NCI-H526 (cell line): ENCODE measurements around the gene KCNB1.
A peak's percentile ranks its signal among the peaks of the same experiment; 100 is the strongest.

Experiments used
- DNase-seq, 2 experiments: peaks; one replicate each; lab custom pipeline; 2025; lab: John Stamatoyannopoulos, UW

The KCNB1 gene

DNA sequence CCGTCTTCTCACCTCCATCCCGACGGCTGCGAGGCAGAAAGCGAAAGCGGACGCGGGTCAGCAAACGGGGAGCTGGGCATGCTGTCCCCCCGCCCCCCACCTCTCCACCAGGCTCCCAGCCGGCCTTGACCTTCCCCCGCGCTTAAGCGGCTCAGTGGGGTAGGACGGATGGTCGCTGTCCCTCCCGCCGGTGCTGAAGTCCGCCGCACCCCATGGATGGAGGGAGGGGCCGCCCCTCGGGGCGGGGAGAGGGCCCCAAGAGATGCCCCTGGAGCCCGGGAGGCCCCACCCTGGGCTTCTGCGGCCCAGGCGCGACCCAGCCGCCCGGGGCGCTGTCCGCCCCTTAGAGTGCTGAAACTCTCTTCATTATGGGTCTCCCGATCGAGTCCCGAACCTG lies at the start of gene KCNB1:
KCNB1 (minus strand) TSS at position 48 of the 397 bp plus-strand sequence. CDS start 188 bp downstream, outside the sequence.
- no peak for DNase-seq

DNA sequence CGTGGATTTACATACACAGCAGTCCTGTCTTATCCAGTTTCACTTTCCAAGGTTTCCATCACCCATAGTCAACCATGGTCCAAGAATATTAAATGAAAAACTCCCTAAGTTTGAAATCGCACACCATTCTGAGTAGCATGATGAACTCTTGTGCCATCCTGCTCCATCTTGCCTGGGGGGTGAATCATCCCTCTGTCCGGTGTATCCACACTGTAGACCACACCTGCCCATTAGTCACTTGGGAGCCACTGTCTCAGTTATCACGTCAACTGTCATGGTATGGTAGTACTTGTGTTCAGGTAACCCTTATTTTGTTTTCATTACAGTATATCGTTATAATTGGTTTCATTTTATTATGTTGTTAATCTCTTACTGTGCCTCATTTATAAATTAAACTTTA lies 47.0 kb upstream of the KCNB1 start:
- DNase-seq, result no peak

DNA sequence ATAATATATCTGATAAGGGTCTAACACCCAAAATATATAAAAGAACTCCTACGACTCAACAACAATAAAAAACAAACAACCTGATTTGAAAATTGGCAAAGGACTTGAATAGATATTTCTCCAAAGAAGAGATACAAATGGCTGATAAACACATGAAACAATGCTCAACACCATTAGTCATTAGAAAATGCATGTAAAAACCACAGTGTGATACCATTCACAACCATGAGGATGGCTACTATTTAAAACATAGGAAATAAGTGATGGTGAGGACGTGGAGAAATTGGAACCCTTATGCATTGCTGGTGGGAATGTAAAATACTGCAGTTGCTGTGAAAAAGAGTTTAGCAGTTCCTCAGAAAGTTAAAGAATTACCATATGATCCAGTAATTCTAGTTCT lies 44.1 kb upstream of the KCNB1 start:
- DNase-seq, result no peak

DNA sequence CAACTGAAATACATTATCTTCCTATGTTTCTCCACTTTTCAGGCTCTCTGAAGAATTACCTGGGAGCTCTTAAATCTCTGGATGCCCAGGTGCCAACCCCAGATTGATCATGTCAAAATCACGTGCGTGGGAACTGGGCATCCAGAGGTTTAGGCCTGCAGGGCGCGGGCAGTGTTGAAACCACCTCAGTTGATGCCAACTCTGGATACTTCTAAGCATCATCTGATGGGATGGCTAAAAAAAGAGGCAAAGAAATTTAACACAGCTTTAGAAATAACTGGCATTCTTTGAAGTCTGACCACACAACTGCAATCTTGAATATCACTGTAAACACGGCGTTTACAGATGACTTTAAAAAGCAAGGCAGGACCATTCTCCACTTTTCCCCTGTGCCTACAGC lies 43.6 kb upstream of the KCNB1 start:
- no peak for DNase-seq

DNA sequence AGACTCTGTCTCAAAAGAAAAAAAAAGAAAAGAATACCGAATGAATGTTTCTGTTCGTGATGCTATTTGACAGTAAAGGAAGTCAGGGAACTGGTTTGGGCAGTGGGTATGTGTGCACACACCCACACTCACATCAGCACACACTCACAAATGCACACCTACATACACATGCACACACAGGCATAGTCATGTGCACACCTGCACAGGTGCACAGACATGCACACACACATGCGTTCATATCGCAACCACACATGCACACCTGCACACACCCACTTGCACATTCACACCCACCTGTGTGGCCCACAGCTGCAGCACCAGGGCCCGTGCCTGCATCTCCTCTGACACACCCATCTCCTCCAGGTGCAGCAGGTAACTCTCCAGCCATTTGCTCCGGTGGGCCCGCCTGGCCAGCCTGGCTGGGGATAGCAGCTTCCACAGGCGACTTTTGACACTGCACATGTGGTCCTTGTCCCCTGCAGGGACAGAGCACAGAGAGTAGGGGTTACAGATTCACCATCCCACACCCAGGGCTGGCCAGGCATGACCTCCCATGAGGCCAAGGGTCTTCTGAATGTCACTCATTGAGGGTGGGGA lies 41.4 kb upstream of the KCNB1 start:
- DNase-seq, result no peak

DNA sequence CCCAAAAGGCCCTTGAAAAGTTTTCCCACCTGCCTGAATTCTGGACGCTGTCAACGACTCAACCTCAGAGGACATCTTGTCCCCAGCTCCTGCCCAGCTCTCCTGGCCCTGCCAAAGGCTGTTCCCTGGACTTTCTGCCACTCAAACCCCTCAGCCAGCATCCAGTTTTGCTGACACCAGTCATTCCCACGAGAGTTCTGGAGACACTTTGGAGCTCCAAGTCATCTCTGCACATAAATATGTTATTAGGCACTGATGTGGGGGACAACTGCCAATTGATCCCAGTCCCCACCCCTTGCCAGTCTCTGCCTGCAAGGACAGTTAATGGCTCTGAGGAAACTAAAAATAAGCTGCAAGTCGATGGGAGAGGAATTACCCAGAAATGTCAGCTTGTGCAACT lies 38.9 kb upstream of the KCNB1 start:
- DNase-seq, result no peak

DNA sequence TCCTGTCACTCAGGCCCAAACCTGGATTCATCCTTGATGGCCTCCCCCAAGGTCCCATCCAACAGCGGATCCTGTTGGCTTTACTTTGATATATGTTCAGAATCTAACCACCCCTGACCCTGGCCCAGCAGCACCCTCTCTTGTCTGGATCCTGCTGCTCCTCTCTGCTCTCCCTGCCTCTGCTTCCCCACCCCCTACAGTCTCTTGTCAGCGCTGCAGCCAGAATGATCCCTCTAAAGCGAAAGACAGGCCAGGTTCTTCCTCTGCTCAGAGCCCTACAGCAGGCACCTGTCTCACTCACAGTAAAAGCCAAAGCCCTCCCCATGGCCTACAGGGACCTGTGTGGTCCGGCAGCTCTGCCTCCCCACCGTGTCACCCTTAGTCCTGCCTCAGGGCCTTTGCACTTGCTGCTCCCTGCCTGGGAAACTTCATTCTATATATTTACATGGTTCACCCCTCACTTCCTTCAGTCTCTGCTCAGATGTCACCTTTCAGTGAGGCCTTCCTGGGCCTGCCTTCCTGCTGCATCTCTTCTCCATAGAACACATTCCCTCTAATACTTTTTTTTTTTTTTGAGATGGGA lies 37.4 kb upstream of the KCNB1 start:
- no peak for DNase-seq

DNA sequence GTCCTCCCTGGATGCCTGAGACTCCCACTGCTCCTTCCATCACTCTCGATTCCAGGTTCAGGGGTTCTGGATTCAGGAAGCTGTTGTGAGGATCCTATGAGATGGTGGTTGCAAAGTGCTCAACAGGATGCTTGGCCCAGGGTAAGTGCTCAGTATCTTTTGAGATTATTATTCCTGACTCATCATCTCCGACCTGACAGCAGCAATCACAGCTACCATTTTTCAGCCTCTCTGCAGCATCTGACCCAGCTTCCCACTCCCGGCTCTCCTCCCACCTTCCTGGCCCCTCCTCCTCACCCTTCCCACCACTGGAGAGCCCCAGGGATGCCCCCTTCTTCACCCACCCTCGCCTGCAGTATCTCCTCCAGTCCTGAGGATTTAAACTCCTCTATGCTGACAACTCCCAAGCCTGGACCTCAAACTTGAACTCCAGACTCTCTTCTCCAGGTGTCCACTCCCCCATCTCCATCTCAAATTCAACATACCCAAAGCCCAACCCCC lies 36.8 kb upstream of the KCNB1 start:
- no peak for DNase-seq

DNA sequence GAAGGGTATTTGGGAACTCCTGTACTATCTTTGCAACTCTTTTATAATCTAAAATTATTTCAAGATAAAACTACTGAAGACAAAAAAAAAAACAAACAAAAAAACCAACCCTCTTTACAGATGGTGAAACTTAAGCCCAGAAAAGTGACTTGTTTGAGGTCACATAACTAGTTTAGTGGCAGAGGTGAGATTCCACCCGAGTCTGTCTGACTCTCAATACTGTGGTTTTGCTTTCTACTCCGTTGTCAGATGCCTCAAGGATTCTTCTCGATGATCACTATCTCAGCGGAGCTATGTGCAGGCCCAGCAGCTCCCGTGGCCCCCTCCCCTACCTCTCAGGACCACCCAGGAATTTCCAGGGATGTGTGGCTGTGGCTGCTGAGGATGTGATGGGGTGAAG lies 36.1 kb upstream of the KCNB1 start:
- DNase-seq, result no peak

DNA sequence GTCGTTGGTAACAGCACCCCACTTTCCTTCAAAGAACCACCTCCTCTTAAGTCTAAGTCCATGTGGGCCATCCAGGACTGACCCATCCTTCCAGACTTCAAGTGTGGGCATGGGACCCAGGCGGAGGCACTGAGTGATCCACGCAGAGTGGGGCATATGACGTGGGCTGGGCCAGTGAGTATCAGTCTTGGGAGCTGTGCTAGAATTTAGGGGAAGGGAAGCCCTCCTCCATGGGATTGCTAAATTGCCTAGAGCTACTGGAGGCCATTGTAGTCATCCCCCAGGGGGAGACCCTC lies 35.3 kb upstream of the KCNB1 start:
- no peak for DNase-seq

DNA sequence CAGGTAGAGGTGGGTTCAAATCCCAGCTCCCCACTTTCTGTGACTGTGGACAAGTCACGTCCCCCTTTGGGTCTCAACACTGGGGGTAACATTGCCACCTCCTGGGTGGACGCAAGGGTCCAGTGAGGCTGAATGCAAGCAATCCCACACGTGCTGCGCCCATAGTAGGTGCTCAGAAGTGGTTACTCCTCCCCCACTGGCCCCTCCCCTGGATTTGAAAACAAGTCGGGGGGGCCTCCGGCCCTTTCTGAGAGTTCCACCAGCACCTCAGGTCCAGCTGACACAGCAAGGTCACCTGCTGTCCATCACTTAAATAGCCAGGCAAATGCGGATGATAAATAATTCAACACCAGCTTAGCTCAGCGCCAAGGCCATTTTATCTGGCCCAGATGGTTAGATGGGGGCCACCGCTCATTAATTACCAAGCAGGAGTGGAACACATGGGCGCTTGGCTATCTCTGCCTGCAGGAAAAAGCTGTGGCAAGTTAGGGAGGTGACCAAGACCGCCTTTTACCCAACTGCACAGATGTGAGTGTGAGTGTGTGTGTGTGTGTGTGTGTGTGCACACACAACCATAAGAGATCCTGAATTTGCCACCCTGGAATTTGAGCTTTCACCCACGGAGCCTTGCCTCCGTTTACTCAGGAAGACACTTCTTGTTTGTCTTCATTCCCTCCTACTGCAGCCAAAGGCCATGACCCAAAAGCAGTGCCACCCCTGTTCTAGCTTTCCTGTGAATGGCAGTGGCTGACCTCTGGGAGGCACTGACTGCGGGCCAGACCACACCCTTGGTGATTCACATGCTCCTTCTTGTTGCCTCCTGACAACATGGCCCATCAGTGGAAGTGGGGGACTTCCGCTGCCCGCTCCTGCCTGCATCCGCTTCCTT lies 34.7 kb upstream of the KCNB1 start:
- no peak for DNase-seq

DNA sequence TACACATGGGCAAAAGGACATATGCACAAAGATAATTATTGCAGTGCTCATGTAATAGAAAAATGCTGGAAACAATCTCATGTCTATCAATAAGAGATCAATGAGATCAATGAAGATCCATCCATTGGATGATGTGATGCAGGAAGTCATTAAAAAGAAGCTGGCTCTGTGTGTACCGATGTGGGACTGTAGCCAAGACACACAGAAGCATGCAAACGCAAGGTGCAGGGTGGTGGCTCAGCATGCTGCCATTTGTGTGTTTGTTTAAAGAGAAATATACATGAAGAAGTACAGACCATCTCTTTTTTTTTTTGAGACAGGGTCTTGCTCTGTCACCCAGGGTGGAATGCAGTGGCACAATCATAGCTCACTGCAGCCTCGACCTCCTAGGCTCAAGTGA lies 33.1 kb upstream of the KCNB1 start:
- DNase-seq, result no peak

DNA sequence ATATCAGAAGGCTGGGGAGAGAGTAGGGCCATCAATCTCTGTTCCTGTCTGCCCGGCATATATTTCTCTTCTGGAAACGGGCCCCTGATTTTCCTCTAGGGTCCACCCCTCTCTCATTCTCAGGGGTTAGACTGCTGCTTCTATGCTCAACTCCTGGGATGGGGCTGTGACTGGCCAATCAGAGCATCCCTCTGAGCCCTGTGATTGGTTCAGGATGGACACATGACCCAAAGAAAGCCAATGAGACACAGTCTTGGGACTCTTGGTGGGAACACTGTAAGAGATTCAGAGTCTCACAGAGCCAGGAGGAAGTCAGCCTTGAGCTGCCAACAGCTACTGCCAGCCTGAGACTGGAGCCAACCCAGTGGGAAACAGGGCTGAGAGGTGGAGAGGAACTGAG lies 31.0 kb upstream of the KCNB1 start:
- DNase-seq, result no peak

DNA sequence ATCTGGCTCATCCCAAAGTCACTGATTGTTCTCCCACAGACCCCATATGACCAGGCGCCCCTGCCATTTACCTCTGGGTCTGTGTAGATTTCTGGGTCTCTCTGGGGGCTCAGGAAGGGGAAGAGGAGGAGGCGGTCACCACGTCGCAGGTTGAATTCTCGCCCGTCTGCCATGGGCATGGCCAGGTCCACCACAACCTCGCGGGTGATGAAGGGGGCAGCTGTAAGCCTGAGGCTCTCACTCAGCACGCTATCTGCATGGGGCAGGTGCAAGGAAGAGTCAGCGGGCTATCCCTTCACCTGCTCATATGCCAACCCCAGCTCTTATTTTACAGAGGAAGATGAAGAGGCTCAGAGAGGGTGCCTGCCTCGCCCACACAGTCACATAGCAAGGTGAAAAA lies 30.5 kb upstream of the KCNB1 start:
- no peak for DNase-seq

DNA sequence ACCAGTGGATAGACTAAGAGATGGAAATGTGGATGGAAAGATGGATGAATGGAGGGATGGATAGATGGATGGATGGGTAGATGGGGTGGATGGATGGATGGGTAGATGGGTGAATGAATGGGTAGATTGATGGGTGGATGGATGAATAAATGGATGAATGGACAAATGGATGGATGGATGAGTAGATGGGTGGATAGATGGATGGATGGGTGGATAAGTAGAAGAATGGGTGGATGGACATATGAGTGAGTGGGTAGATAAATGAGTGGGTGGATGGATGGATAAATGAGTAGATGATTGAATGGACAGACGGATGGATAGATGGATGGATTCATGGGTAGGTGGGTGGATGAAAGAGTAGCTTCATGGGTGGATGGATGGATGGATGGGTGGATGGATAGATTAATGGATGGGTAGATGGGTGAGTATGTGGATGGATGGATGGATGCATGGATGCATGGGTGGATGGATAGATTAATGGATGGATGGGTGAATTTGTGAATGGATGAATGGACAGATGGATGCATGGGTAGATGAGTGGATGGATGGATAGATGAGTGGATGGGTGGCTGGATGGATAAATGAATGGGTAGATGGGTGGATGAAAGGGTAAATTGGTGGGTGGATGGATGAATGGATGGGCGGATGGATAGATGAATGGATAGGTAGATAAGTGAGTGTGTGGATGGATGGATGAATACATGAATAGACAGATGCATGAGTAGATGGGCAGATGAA lies 29.5 kb upstream of the KCNB1 start:
- no peak for DNase-seq

DNA sequence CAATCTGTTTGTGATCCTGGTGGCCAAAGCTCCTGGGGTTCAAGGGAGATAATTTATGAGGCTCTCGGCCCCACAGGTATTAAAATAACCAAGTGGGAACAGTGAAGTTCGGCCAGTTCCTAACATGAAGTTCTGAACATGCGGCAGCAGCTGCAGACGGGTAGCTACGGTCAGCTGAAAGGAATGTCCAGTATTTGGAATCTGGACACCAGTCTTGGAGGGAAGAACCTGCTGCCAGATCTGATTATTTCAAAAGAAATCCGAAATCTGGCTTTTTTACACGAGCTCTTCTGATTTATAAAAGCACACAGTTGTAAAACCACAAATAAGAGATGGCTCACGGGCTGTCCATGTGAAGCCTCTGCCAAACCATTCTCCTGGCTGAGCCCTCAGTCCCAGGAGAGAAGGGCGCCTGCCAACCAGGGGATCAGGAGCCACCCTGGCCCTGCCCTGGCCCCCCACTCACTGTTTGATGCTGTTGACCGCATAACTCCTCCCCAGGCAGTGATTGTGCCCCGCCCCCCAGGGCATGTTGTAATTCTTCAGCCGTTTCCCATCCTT lies 28.2 kb upstream of the KCNB1 start:
- no peak for DNase-seq

DNA sequence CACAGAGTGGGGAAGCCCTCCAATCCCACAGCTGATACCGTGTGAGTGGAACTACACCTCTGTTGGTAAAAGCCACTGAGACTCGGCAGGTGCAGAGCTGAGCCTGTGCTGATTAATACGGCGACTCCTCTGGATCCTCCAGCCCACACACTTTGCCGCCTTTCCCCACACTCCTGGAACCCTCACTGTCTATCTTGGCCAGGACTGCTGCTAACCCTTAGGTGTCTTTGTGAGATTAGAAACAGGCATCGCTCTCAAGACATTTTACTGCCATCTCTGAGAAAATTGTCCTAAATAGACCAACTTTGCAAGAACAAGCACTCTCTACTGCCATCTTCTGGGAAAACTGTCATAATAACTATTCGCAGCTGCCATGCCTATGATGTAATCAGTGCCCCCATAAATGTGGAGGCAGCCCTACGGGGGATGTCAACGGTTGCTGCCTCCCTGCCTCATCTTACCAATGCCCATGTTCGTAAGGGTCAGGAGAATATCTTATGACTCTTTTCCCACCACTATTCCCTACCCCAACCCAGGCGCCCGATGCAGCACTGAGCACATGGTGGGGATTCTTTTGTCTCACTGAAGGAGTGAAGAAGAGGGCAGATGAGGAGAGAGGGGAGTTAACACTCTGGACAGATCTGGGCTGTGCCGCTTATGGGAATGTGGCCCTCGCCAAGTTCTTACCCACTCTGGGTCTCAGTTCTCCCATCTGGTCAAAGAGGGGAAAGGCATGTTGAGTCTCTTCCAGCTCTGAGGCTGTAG lies 26.1 kb upstream of the KCNB1 start:
- DNase-seq, result peak; percentile 52 to 77

DNA sequence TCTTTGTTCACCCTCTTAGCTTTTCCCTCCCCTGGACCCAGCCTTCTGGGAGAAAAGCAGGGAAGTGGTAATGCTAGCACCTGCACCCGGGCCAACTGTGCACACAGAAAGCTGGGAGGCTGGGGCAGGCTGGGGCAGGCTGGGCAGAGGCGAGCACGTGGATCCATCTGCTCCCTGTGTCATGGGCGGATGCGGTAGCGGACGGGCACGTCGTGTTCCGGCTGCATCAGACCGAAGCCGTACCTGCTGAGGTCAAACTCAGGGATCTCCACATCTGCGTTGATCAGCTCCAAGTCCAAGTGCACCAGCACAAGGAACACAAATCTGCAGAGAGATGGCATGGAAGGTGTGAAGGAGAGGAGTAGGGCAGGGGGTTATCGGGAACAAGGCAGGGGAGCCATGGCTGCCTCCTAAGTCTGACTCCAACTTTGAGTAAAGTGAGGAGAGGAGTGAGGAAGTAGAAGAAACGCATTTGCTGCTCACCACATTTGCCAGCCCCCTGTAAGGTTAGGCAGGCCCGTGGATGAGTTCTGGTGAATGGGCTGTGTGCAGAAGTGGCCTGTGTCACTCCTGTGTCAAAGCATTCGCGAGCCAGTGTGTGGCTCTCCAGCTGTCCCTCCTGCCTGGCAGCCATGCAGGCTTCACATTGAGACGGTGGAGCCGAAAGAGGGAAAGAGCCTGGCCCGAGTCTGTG lies 25.4 kb upstream of the KCNB1 start:
- DNase-seq, result peak in 1 of 2 experiments; percentile 30

DNA sequence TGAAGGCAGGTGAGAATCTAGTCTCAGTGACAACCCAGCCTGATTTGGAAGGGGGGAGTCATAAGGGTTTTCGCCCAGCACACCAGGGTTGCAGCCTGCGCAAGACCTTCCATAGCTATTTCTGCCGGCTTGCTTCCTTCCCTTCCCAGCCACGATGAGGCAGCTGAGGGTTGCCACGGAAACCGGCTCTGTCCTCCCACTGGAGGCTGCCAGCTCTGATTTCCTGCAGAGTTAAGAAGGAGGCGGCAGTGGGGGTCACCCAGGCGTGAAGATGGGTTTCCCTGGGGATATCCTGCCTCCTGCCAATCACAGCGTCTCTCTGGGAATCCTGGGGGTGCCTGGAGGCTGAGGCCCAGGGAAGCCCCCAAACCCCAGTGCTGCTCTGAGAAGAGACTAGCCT lies 23.1 kb upstream of the KCNB1 start:
- peak; percentile 44 to 74 for DNase-seq

DNA sequence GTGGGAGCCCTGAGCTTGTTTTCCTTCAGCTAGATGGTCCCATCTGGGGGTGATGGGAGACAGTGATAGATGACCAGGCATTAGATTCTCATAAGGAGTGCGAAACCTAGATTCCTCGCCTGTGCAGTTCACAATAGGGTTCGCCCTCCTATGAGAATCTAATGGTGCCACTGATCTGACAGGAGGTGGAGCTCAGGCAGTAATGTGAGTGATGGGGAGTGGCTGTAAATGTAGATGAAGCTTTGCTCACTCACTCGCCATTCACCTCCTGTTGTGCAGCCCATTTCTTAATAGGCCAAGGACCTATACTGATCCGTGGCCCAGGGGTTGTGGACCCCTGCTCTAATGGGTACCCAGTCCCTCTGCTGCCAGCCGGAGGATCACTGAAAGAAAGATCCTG lies 20.7 kb upstream of the KCNB1 start:
- no peak for DNase-seq

DNA sequence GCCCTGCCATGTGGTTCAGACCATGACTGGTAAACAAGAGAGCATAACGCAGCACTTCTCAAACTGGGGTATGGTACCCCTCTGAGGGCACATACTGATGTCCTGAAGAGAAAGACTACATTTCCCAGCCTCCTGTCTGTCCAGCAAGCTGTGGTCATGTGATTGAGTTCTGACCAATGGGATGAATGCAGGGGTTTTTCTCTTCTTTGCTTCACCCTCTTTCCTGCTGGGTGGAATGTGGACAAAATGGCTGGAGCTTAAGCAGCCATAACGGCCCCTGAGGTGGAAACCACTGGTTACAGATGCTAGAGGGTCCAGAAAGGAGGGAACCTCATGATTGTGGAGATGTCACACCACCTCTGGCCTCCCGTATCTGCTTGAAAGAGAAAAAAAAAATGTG lies 19.4 kb upstream of the KCNB1 start:
- no peak for DNase-seq
